VCaP (cell line): ENCODE data around the gene PKNOX2.

Experiments used
- H3K27ac ChIP-seq: fragments of 450-650 bp; 2 replicates; pipeline ENCODE4 v1.5.1; 2017
- TF ChIP-seq, protein P1 (sequence below): fragments of 450-650 bp; conservative IDR thresholded peaks from 2 replicates; pipeline ENCODE4 v1.5.1; 2017; ENCODE audit warnings: mild to moderate bottlenecking, moderate library complexity

PKNOX2 gene

DNA sequence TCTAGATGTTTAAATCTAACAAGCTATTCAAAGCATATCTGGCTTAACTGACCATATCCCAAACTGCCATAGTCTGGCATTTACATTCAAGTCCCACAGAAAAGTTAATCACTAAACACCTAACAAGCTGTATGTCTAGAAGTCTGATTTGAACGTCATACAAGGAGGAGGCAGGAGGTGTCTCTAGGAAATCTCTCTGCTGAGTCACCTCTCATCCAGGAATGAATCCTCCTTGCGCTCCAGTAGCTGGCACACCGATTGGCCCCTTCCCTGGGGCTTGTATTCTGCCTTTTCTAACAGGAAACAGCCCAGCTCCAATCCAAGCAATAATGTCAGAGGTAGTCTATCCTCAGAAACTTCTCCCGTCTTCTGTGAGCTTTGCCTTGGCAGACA is 299.7 kb downstream of the PKNOX2 start:
- TF ChIP-seq, protein P1, sequence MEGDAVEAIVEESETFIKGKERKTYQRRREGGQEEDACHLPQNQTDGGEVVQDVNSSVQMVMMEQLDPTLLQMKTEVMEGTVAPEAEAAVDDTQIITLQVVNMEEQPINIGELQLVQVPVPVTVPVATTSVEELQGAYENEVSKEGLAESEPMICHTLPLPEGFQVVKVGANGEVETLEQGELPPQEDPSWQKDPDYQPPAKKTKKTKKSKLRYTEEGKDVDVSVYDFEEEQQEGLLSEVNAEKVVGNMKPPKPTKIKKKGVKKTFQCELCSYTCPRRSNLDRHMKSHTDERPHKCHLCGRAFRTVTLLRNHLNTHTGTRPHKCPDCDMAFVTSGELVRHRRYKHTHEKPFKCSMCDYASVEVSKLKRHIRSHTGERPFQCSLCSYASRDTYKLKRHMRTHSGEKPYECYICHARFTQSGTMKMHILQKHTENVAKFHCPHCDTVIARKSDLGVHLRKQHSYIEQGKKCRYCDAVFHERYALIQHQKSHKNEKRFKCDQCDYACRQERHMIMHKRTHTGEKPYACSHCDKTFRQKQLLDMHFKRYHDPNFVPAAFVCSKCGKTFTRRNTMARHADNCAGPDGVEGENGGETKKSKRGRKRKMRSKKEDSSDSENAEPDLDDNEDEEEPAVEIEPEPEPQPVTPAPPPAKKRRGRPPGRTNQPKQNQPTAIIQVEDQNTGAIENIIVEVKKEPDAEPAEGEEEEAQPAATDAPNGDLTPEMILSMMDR: no peak
- H3K27ac ChIP-seq: no peak overlapping the region

DNA sequence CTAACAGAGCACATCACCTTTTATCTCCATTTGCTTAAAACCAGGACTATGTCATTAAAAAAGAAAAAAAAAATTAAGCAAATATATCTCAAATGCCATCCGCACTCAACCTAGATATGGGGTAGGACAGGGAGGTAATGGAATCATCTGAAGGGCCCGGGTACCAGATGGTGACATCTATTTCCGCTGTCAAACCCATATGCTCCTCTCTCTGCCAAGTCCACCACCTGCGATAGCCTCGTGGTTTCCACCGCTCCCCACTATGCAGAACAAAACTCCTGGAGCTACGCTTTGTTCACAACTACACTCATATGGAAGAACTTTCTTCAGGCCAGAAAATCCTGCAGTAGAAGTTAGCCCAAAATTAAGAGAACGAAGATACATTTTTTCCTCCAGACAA is 300.1 kb downstream of the PKNOX2 start:
- no peak overlapping the region for H3K27ac ChIP-seq
- TF ChIP-seq, protein P1: no peak

DNA sequence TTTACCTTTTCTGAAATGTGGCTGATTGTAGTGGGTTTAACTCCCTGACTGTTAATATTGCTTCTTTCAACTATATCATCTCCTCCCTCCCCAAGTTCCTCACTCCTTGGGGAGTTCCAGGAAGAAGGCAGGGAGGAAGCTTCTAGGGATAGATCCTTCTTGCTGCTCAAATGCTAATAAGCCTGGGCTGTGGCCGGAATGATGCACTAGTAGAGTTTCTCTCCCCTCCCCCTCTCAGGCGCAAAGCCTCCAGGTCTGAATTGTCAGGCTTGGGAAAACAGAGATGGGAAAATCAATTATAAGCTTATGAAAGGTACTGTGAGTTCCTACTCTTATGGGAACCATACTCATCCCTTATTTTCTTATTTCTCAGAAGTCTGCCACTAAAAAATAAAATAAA is 300.7 kb downstream of the PKNOX2 start:
- TF ChIP-seq, protein P1: no peak
- no peak overlapping the region for H3K27ac ChIP-seq

DNA sequence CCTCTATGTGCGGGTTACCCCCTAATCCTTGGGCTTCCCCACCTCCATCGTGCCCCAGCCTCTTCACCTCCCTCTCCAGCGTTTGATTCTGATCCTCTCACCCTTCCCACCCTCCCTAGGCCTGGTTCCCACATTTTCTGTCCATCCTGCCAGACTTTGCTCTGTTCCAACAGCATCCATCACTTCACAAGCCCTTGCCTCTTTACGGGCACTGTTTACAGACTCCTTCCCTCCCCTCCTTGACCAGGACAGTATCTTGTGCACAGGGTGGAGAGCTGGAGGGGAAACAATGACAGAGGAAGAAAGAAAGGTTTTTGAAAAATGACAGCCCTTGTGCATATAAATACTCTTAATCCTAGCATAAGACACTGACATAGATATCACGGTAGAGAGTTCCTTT is 301.1 kb downstream of the PKNOX2 start:
- H3K27ac ChIP-seq: no peak overlapping the region
- TF ChIP-seq, protein P1: no peak

DNA sequence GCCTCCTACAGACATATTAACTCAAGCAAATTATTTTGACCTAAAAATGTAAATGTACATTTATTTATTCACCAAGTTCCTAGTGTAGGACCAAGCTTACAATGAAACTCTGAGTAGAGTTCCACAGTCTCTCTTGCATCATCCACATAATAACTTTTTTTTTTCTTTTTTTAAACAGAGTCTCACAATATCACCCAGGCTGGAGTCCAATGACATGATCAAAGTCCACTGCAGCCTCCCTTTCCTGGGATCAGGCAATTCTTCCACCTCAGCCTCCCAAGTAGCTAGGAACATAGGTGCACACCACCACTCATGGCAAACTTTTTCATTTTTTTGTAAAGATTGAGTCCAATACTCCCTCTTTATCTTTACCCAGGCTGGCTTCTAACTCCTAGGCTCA is 303.5 kb downstream of the PKNOX2 start:
- TF ChIP-seq, protein P1: no peak
- H3K27ac ChIP-seq: no peak overlapping the region

DNA sequence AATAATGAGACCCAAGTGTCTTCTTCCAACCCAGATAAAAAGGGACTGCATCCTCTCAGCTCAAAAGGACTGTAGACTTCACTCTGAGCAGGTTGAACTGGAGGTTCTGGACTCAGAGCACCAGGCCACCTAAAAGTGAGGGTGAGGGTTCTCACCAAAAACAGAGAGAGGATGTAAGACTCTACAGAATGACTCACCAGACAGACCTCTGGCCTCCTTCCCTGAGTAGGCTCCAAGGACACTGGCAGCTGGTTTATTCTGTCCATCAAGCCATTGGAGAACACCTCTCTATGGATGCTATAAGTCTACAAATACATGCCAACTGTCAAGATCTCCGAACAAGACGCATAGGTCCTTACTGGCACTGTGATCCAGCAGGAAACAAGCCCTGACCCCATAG is 304.3 kb downstream of the PKNOX2 start:
- H3K27ac ChIP-seq: no peak overlapping the region
- TF ChIP-seq, protein P1: no peak

DNA sequence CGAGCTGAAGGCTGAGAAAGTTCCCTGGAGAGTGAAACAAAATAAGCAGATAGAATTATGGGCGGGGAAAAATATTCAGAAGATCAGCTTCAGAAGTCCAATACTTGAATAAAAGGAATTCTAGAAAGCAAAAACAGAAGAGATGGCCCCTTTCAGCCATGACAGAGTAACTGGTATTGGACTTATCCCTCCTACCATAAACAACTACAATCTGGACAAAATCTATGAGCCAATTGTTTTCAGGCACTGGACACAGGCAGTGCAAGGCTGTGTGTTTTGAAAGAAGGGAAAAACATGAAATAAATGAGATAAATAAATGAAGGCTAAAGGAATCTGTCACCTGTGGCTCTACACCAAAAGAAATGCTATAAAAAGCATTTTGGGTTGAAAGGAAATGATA is 305.8 kb downstream of the PKNOX2 start:
- TF ChIP-seq, protein P1: no peak
- no peak overlapping the region for H3K27ac ChIP-seq

DNA sequence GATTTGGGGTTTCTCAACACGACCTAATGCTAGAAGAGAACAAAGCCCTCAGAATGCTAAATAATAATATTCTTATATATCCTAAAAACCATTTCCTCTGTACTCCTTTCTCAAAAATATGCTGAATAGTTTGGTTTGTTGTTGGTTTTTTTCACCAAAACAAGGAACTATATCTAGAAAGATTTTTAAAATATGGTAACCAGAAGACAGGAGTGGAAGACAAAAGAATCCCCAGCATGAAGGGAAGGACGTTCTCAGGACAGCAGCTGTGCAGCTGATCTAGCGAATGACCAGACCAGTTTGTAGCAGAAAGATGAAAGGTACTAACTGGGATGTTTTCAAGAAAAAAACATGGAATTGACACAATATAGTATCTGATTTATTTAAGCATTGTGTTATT is 312.2 kb downstream of the PKNOX2 start:
- TF ChIP-seq, protein P1: no peak
- H3K27ac ChIP-seq: no peak overlapping the region
